SK-N-SH treated with all-trans-retinoic acid at 6 μM for 48 hours (cell line): Measurements from ENCODE around the gene TNP2.

ENCODE experiments used
- ATAC-seq: fragments of 200-7000 bp; cut with Tn5 transposase; 3 replicates; pipeline ENCODE4 v1.9.1; 2020; ENCODE audit warnings: mild to moderate bottlenecking, moderate library complexity
- ARNTL ChIP-seq: fragments of 450-650 bp; formaldehyde crosslinking; IDR thresholded peaks from 2 replicates; pipeline ENCODE4 v1.5.0; 2020; ENCODE audit warnings: low read depth, mild to moderate bottlenecking, moderate library complexity, borderline replicate concordance
- BACH2 ChIP-seq: fragments of 250-450 bp; sonication (Bioruptor Pico); IDR thresholded peaks from 2 replicates; pipeline ENCODE4 v1.9.0; 2021; ENCODE audit warnings: mild to moderate bottlenecking, borderline replicate concordance
- CSDC2 ChIP-seq: fragments of 250-450 bp; sonication (Bioruptor Pico); IDR thresholded peaks from 2 replicates; pipeline ENCODE4 v1.5.0; 2020; ENCODE audit warnings: mild to moderate bottlenecking, moderate library complexity
- ESRRG ChIP-seq: fragments of 250-450 bp; sonication (Bioruptor Pico); IDR thresholded peaks from 2 replicates; pipeline ENCODE4 v1.6.1; 2021; ENCODE audit warnings: mild to moderate bottlenecking
- GLIS3 ChIP-seq: fragments of 250-450 bp; sonication (Bioruptor Pico); IDR thresholded peaks from 2 replicates; pipeline ENCODE4 v1.5.0; 2020; ENCODE audit warnings: mild to moderate bottlenecking, moderate library complexity
- ISL1 ChIP-seq: fragments of 250-450 bp; sonication (Bioruptor Pico); IDR thresholded peaks from 2 replicates; pipeline ENCODE4 v2.1.2; 2022; ENCODE audit warnings: mild to moderate bottlenecking, moderate library complexity
- OSR1 ChIP-seq: fragments of 250-450 bp; sonication (Bioruptor Pico); IDR thresholded peaks from 2 replicates; pipeline ENCODE4 v1.8.0; 2022; ENCODE audit warnings: moderate library complexity, mild to moderate bottlenecking, inconsistent platforms
- PPARA ChIP-seq: fragments of 250-450 bp; sonication (Bioruptor Pico); IDR thresholded peaks from 2 replicates; pipeline ENCODE4 v1.5.0; 2020; ENCODE audit warnings: mild to moderate bottlenecking, borderline replicate concordance
- RARB ChIP-seq: fragments of 250-450 bp; sonication (Bioruptor Pico); IDR thresholded peaks from 2 replicates; pipeline ENCODE4 v1.8.0; 2021; ENCODE audit warnings: mild to moderate bottlenecking, moderate library complexity
- SNAI2 ChIP-seq: fragments of 250-450 bp; sonication (Bioruptor Pico); IDR thresholded peaks from 2 replicates; pipeline ENCODE4 v1.5.0; 2020; ENCODE audit warnings: mild to moderate bottlenecking, moderate library complexity
- TCF4 ChIP-seq: fragments of 250-450 bp; sonication (Bioruptor Pico); IDR thresholded peaks from 2 replicates; pipeline ENCODE4 v1.8.0; 2021; ENCODE audit warnings: mild to moderate bottlenecking, moderate library complexity, borderline replicate concordance
- ZC3H10 ChIP-seq: fragments of 250-450 bp; sonication (Bioruptor Pico); IDR thresholded peaks from 2 replicates; pipeline ENCODE4 v1.5.1; 2021; ENCODE audit warnings: mild to moderate bottlenecking, moderate library complexity
- ZFP3 ChIP-seq: fragments of 250-450 bp; sonication (Bioruptor Pico); IDR thresholded peaks from 2 replicates; pipeline ENCODE4 v1.5.0; 2020; ENCODE audit warnings: mild to moderate bottlenecking, moderate library complexity
- ZFP30 ChIP-seq: fragments of 450-650 bp; formaldehyde crosslinking; IDR thresholded peaks from 2 replicates; pipeline ENCODE4 v1.5.0; 2022; ENCODE audit warnings: mild to moderate bottlenecking, moderate library complexity
- ZNF565 ChIP-seq: fragments of 450-650 bp; formaldehyde crosslinking; conservative IDR thresholded peaks from 2 replicates; pipeline ENCODE4 v1.5.0; 2020; ENCODE audit warnings: low read depth, mild to moderate bottlenecking, moderate library complexity
- ZNF70 ChIP-seq: fragments of 450-650 bp; formaldehyde crosslinking; IDR thresholded peaks from 2 replicates; pipeline ENCODE4 v1.5.0; 2020; ENCODE audit warnings: mild to moderate bottlenecking, moderate library complexity
- ZNF8 ChIP-seq: fragments of 450-650 bp; formaldehyde crosslinking; IDR thresholded peaks from 2 replicates; pipeline ENCODE4 v1.5.0; 2020; ENCODE audit warnings: mild to moderate bottlenecking, moderate library complexity
- TF ChIP-seq, protein P1 (sequence below): fragments of 250-450 bp; sonication (Bioruptor Pico); IDR thresholded peaks from 2 replicates; pipeline ENCODE4 v1.5.1; 2021; ENCODE audit warnings: mild to moderate bottlenecking, moderate library complexity
- TF ChIP-seq, protein P2 (sequence below): fragments of 250-450 bp; sonication (Bioruptor Pico); IDR thresholded peaks from 2 replicates; pipeline ENCODE4 v1.8.0; 2021; ENCODE audit warnings: low read depth, mild to moderate bottlenecking, moderate library complexity, borderline replicate concordance
- TF ChIP-seq, protein P3 (sequence below): fragments of 250-450 bp; sonication (Bioruptor Pico); IDR thresholded peaks from 2 replicates; pipeline ENCODE4 v1.5.1; 2020; ENCODE audit warnings: low read depth, mild to moderate bottlenecking, moderate library complexity
- TF ChIP-seq, protein P4 (sequence below): fragments of 250-450 bp; sonication (Bioruptor Pico); IDR thresholded peaks from 2 replicates; pipeline ENCODE4 v1.8.0; 2020; ENCODE audit warnings: mild to moderate bottlenecking, moderate library complexity, borderline replicate concordance
- TF ChIP-seq, protein P5 (sequence below): fragments of 250-450 bp; sonication (Bioruptor Pico); IDR thresholded peaks from 2 replicates; pipeline ENCODE4 v1.5.0; 2020; ENCODE audit warnings: mild to moderate bottlenecking, moderate library complexity

The TNP2 gene

DNA sequence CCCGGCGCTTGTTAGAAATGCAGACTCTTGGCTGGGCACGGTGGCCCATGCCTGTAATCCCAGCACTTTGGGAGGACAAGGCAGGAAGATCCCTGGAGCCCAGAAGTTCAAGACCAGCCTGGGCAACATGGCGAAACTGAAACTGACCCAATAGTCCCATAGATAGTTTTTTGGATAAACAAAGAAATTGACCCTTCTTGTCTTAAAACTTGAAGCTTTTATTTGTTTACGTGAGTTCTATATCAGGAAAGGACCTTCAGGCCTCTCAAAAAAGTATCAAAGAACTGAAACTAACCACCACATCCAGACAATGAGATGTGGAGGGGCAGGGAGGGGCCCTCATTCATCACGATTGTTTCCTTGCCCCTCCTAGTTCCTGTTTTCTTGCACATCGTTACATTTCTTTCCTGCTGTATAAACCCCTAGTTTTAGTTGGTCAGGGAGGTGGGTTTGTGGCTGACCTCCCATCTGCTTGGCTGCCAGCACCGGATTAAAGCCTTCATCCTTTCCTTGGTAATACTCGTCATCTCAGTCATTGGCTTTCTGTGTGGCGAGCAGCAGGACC lies 42.0 kb upstream of the TNP2 start:
- no peak for ATAC-seq
- no peak for TF ChIP-seq ARNTL (CRISPR knock-in tag)
- no peak for TF ChIP-seq OSR1 (CRISPR knock-in tag)
- no peak for TF ChIP-seq RARB (CRISPR knock-in tag)
- no peak for TF ChIP-seq ZNF565 (CRISPR knock-in tag)
- TF ChIP-seq, protein P1, sequence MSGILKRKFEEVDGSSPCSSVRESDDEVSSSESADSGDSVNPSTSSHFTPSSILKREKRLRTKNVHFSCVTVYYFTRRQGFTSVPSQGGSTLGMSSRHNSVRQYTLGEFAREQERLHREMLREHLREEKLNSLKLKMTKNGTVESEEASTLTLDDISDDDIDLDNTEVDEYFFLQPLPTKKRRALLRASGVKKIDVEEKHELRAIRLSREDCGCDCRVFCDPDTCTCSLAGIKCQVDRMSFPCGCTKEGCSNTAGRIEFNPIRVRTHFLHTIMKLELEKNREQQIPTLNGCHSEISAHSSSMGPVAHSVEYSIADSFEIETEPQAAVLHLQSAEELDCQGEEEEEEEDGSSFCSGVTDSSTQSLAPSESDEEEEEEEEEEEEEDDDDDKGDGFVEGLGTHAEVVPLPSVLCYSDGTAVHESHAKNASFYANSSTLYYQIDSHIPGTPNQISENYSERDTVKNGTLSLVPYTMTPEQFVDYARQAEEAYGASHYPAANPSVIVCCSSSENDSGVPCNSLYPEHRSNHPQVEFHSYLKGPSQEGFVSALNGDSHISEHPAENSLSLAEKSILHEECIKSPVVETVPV, result no peak
- TF ChIP-seq ZFP30 (CRISPR knock-in tag), result no peak
- TF ChIP-seq ISL1 (CRISPR knock-in tag), result no peak
- TF ChIP-seq ZC3H10 (CRISPR knock-in tag), result no peak
- TF ChIP-seq, protein P2, sequence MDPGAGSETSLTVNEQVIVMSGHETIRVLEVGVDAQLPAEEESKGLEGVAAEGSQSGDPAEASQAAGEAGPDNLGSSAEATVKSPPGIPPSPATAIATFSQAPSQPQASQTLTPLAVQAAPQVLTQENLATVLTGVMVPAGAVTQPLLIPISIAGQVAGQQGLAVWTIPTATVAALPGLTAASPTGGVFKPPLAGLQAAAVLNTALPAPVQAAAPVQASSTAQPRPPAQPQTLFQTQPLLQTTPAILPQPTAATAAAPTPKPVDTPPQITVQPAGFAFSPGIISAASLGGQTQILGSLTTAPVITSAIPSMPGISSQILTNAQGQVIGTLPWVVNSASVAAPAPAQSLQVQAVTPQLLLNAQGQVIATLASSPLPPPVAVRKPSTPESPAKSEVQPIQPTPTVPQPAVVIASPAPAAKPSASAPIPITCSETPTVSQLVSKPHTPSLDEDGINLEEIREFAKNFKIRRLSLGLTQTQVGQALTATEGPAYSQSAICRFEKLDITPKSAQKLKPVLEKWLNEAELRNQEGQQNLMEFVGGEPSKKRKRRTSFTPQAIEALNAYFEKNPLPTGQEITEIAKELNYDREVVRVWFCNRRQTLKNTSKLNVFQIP (CRISPR knock-in tag), result no peak
- no peak for TF ChIP-seq SNAI2 (CRISPR knock-in tag)
- no peak for TF ChIP-seq ZFP3
- no peak for TF ChIP-seq CSDC2 (CRISPR knock-in tag)
- no peak for TF ChIP-seq ZNF8 (CRISPR knock-in tag)
- TF ChIP-seq, protein P3, sequence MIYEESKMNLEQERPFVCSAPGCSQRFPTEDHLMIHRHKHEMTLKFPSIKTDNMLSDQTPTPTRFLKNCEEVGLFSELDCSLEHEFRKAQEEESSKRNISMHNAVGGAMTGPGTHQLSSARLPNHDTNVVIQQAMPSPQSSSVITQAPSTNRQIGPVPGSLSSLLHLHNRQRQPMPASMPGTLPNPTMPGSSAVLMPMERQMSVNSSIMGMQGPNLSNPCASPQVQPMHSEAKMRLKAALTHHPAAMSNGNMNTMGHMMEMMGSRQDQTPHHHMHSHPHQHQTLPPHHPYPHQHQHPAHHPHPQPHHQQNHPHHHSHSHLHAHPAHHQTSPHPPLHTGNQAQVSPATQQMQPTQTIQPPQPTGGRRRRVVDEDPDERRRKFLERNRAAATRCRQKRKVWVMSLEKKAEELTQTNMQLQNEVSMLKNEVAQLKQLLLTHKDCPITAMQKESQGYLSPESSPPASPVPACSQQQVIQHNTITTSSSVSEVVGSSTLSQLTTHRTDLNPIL (CRISPR knock-in tag), result no peak
- TF ChIP-seq ZNF70, result no peak
- TF ChIP-seq, protein P4, sequence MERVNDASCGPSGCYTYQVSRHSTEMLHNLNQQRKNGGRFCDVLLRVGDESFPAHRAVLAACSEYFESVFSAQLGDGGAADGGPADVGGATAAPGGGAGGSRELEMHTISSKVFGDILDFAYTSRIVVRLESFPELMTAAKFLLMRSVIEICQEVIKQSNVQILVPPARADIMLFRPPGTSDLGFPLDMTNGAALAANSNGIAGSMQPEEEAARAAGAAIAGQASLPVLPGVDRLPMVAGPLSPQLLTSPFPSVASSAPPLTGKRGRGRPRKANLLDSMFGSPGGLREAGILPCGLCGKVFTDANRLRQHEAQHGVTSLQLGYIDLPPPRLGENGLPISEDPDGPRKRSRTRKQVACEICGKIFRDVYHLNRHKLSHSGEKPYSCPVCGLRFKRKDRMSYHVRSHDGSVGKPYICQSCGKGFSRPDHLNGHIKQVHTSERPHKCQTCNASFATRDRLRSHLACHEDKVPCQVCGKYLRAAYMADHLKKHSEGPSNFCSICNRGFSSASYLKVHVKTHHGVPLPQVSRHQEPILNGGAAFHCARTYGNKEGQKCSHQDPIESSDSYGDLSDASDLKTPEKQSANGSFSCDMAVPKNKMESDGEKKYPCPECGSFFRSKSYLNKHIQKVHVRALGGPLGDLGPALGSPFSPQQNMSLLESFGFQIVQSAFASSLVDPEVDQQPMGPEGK, result no peak
- no peak for TF ChIP-seq TCF4 (CRISPR knock-in tag)
- no peak for TF ChIP-seq PPARA

DNA sequence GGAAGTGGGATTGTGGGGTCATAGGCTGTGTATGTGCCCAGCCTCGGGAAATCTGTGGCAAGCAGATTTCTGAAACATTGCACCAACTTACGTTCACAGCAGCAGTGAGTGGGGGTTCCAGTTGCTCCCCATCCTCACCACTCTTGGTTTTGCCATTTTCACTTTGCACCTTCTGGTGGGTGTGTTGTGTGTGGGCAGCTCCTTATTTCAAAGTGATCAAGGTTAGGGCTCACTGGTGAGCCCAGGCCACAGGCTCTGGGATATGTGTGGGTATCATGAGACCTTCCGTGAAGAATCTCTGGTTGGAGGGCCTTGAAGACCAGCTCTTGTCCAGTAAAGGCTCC lies 41.5 kb upstream of the TNP2 start:
- ATAC-seq, result no peak

DNA sequence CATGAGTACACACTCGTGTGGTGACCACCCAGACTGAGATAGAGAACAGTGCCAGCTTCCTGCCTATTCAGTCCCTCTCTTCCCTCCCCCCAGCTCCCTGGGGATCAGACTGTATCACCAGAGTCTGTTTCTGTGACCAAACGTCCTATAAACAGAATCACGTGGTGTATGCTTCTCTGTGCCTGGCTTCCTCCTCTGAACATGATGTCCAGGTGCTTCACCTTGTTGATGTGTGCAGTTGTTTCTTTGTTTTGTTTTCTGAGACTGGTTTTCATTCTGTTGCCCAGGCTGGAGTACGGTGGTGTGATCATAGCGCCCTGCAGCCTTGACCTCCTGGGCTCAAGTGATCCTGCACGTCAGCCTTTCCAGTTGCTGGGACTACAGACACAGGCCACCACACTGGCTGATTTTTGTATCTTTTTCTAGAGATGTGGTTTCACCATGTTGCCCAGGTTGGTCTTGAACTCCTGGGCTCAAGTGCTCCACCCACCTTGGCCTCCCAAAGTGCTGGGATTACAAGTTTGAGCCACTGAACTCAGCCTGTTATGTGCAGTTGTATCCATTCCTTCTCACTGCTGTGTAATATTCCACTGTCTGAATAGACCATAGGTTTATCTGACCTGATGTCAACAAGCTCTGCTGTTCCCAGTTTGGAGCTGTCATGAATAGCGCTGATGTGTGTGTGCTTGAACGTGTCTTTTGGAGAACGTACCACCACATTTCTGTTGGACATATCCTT lies 40.9 kb upstream of the TNP2 start:
- no peak for ATAC-seq
- TF ChIP-seq BACH2 (no peak), PPARA (no peak), ZFP3 (no peak), ZFP30 (CRISPR knock-in tag) (no peak), SNAI2 (CRISPR knock-in tag) (no peak), RARB (CRISPR knock-in tag) (no peak), ESRRG (no peak), ZNF8 (CRISPR knock-in tag) (no peak), ZNF70 (no peak), OSR1 (CRISPR knock-in tag) (no peak)
- TF ChIP-seq, protein P5, sequence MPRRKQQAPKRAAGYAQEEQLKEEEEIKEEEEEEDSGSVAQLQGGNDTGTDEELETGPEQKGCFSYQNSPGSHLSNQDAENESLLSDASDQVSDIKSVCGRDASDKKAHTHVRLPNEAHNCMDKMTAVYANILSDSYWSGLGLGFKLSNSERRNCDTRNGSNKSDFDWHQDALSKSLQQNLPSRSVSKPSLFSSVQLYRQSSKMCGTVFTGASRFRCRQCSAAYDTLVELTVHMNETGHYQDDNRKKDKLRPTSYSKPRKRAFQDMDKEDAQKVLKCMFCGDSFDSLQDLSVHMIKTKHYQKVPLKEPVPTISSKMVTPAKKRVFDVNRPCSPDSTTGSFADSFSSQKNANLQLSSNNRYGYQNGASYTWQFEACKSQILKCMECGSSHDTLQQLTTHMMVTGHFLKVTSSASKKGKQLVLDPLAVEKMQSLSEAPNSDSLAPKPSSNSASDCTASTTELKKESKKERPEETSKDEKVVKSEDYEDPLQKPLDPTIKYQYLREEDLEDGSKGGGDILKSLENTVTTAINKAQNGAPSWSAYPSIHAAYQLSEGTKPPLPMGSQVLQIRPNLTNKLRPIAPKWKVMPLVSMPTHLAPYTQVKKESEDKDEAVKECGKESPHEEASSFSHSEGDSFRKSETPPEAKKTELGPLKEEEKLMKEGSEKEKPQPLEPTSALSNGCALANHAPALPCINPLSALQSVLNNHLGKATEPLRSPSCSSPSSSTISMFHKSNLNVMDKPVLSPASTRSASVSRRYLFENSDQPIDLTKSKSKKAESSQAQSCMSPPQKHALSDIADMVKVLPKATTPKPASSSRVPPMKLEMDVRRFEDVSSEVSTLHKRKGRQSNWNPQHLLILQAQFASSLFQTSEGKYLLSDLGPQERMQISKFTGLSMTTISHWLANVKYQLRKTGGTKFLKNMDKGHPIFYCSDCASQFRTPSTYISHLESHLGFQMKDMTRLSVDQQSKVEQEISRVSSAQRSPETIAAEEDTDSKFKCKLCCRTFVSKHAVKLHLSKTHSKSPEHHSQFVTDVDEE (CRISPR knock-in tag), result no peak
- TF ChIP-seq, protein P3 (CRISPR knock-in tag), result no peak
- TF ChIP-seq, protein P4, result no peak

More for the DNA sequence above, 41.5 kb upstream of the TNP2 start:
- TF ChIP-seq, protein P4, result no peak
- TF ChIP-seq RARB (CRISPR knock-in tag) (no peak), GLIS3 (CRISPR knock-in tag) (no peak)
